ENCODE data around the gene LRRC4C.

The LRRC4C gene

GRCh38 chr11:41459465-41460401 is at the start of gene LRRC4C:
Gene LRRC4C, minus strand, starts transcription at chr11:41459652.
- no peak within 1 kb of the TSS for H3K4me3 ChIP-seq (ENCODE audit: low read depth, low read length)
- DNase-seq (ENCODE audit: low read depth): no peak

- H3K4me3 ChIP-seq (ENCODE audit: low read depth, low read length): no peak overlapping the region
- DNase-seq (ENCODE audit: low read depth): no peak
These were observed 48.7 kb upstream of the LRRC4C start for GRCh38 chr11:41508121-41508520.

GRCh38 chr11:41499429-41499828 is 40.0 kb upstream of the LRRC4C start:
- DNase-seq (ENCODE audit: low read depth): no peak
- H3K4me3 ChIP-seq (ENCODE audit: low read depth, low read length): no peak overlapping the region

- no peak for DNase-seq (ENCODE audit: low read depth)
- H3K4me3 ChIP-seq (ENCODE audit: low read depth, low read length): no peak overlapping the region
These were observed 39.3 kb upstream of the LRRC4C start for GRCh38 chr11:41498726-41499125.

GRCh38 chr11:41497974-41498373 is 38.5 kb upstream of the LRRC4C start:
- no peak overlapping the region for H3K4me3 ChIP-seq (ENCODE audit: low read depth, low read length)
- no peak for DNase-seq (ENCODE audit: low read depth)

GRCh38 chr11:41494716-41495115 is 35.3 kb upstream of the LRRC4C start:
- no peak for DNase-seq (ENCODE audit: low read depth)
- no peak overlapping the region for H3K4me3 ChIP-seq (ENCODE audit: low read depth, low read length)

- H3K4me3 ChIP-seq (ENCODE audit: low read depth, low read length): no peak overlapping the region
- no peak for DNase-seq (ENCODE audit: low read depth)
These were observed 27.0 kb upstream of the LRRC4C start for GRCh38 chr11:41486424-41486823.

- no peak for DNase-seq (ENCODE audit: low read depth)
- no peak overlapping the region for H3K4me3 ChIP-seq (ENCODE audit: low read depth, low read length)
These were observed 24.5 kb upstream of the LRRC4C start for GRCh38 chr11:41483956-41484355.

GRCh38 chr11:41479179-41479578 is 19.7 kb upstream of the LRRC4C start:
- no peak for DNase-seq (ENCODE audit: low read depth)
- no peak overlapping the region for H3K4me3 ChIP-seq (ENCODE audit: low read depth, low read length)

- H3K4me3 ChIP-seq (ENCODE audit: low read depth, low read length): no peak overlapping the region
- DNase-seq (ENCODE audit: low read depth): no peak
These were observed 1.7 kb upstream of the LRRC4C start for GRCh38 chr11:41461057-41461681.

GRCh38 chr11:41458641-41459040 is 811 bp downstream of the LRRC4C start:
- H3K4me3 ChIP-seq (ENCODE audit: low read depth, low read length): no peak overlapping the region
- no peak for DNase-seq (ENCODE audit: low read depth)

- no peak overlapping the region for H3K4me3 ChIP-seq (ENCODE audit: low read depth, low read length)
- no peak for DNase-seq (ENCODE audit: low read depth)
These were observed 1.3 kb downstream of the LRRC4C start for GRCh38 chr11:41458154-41458553.

GRCh38 chr11:41457216-41458014 is 2.0 kb downstream of the LRRC4C start:
- DNase-seq (ENCODE audit: low read depth): no peak
- no peak overlapping the region for H3K4me3 ChIP-seq (ENCODE audit: low read depth, low read length)

GRCh38 chr11:41456269-41456668 is 3.2 kb downstream of the LRRC4C start:
- DNase-seq (ENCODE audit: low read depth): no peak
- no peak overlapping the region for H3K4me3 ChIP-seq (ENCODE audit: low read depth, low read length)

- no peak for DNase-seq (ENCODE audit: low read depth)
- H3K4me3 ChIP-seq (ENCODE audit: low read depth, low read length): no peak overlapping the region
These were observed 8.4 kb downstream of the LRRC4C start for GRCh38 chr11:41451011-41451410.

GRCh38 chr11:41449483-41450050 is 9.9 kb downstream of the LRRC4C start:
- H3K4me3 ChIP-seq (ENCODE audit: low read depth, low read length): no peak overlapping the region
- DNase-seq (ENCODE audit: low read depth): no peak

- no peak for DNase-seq (ENCODE audit: low read depth)
- H3K4me3 ChIP-seq (ENCODE audit: low read depth, low read length): no peak overlapping the region
These were observed 12.9 kb downstream of the LRRC4C start for GRCh38 chr11:41446566-41446965.

GRCh38 chr11:41446107-41446506 is 13.3 kb downstream of the LRRC4C start:
- DNase-seq (ENCODE audit: low read depth): no peak
- H3K4me3 ChIP-seq (ENCODE audit: low read depth, low read length): no peak overlapping the region

GRCh38 chr11:41437006-41437490 is 22.4 kb downstream of the LRRC4C start:
- no peak overlapping the region for H3K4me3 ChIP-seq (ENCODE audit: low read depth, low read length)
- DNase-seq (ENCODE audit: low read depth): no peak

GRCh38 chr11:41435531-41435930 is 23.9 kb downstream of the LRRC4C start:
- no peak overlapping the region for H3K4me3 ChIP-seq (ENCODE audit: low read depth, low read length)
- no peak for DNase-seq (ENCODE audit: low read depth)
